ENCODE measurements around the gene COL18A1. TPM values are rescaled to one million over a fixed set of nuclear protein-coding genes. Genes with fewer than 3 reads are reported as not detected.

The COL18A1 gene
- total and polyA plus RNA-seq, 10 donors, result 35.0 to 208 (median 86.4) TPM

DNA sequence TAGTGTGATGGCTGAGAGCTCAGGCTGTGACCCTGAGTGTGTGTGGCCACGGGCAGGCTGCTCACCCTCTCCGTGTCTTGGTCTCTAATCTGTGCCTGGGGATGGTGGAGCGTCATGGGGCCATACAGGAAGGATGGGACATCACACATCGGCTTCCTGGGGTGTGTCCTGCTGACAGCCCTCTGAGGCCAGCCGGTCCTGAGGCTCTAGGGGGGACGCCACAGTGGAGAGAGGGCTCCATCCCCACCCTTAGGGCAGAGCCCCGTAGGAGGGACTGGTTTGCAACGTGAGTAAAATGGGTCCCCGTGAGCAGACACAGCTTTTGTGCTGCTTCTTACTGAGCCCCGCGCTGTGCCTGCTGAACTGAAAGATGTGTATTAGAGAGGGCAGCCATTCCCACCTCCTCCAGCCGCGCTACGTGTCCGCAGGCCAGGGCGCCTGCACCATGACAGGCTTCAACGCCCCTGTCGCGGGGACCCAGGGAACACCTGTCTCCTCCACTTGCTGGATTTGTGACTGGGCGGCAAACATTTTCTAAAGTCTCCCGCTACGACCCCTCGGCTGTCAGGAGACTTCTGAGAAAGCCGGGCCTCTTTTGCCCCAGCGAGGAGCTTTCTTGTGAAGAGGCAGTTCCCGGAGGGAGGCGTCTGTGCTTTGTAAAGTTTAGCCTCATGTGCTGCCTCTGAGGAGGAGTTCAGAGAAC is 8.1 kb downstream of the COL18A1 start:
- no peaks in the 10 kb centered on the region for H3K36me3 ChIP-seq
- peak overlapping the region; percentile 15 to 83 (median 74) for H3K27ac ChIP-seq
- H3K4me1 ChIP-seq, result peaks cover 0 to 50% (median 18%) of the 10 kb centered on the region in 6 donors

DNA sequence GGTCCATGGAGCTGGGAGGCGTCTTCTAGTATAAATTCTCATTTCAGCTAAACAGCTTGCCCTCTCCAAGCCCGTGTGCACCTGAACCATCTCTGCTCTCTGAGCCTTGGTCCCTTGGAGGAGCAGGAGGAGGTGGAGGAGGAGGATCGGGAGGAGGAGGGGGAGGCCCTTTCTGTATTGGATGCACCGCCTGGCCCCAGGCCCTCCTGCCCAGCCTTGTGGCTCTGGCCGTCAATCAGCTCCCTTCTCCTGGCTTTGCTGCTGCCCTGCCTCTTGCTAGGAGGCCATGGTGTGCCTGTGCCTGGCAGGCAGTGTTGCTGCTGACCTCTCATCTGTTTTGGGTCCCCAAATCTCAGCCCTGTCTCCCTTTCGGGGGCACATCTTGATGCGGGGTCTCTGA is 9.0 kb downstream of the COL18A1 start:
- peak; percentile 56 for DNase-seq
- Histone ChIP-seq H3K36me3 (no peaks in the 10 kb centered on the region), H3K27ac (peak overlapping the region in 4 of 8 donors; percentile 72 to 83 (median 82)), H3K4me1 (peaks cover 0 to 50% (median 20%) of the 10 kb centered on the region in 6 donors), H3K27me3 (replicated peaks in 1 of 7) (peaks cover 0 to 20% (median 0%) of the 10 kb centered on the region in 7 donors), H3K4me3 (no peak overlapping the region), H3K9me3 (no peaks in the 10 kb centered on the region)
- 77 to 86% (median 81%) methylated on average over 7 of the region's 7 CpGs for WGBS, 5 donors
- intact Hi-C loops (cut with DNase I; ENCODE audit: low total_unique reads), result no loop called here
- TF ChIP-seq POLR2A (IDR thresholded peaks at IDR 0.05), result no peak
- TF ChIP-seq, protein P1, sequence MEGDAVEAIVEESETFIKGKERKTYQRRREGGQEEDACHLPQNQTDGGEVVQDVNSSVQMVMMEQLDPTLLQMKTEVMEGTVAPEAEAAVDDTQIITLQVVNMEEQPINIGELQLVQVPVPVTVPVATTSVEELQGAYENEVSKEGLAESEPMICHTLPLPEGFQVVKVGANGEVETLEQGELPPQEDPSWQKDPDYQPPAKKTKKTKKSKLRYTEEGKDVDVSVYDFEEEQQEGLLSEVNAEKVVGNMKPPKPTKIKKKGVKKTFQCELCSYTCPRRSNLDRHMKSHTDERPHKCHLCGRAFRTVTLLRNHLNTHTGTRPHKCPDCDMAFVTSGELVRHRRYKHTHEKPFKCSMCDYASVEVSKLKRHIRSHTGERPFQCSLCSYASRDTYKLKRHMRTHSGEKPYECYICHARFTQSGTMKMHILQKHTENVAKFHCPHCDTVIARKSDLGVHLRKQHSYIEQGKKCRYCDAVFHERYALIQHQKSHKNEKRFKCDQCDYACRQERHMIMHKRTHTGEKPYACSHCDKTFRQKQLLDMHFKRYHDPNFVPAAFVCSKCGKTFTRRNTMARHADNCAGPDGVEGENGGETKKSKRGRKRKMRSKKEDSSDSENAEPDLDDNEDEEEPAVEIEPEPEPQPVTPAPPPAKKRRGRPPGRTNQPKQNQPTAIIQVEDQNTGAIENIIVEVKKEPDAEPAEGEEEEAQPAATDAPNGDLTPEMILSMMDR (IDR thresholded peaks at IDR 0.05 in 8 of 11, conservative IDR thresholded peaks at IDR 0.05 in 3 of 11), result no peak
- no peak for TF ChIP-seq POLR2AphosphoS5 (IDR thresholded peaks at IDR 0.05)

More for the DNA sequence above, 8.1 kb downstream of the COL18A1 start:
- WGBS, 5 donors, result 59 to 73% (median 66%) methylated on average over 23 to 27 of the region's 27 CpGs
- DNase-seq, result peak; percentile 72
- TF ChIP-seq POLR2A (IDR thresholded peaks at IDR 0.05) (no peak), POLR2AphosphoS5 (IDR thresholded peaks at IDR 0.05) (peak; percentile 16 to 33 (median 20))
- Histone ChIP-seq H3K9me3 (no peaks in the 10 kb centered on the region), H3K4me3 (no peak overlapping the region), H3K27me3 (replicated peaks in 1 of 7) (peaks cover 0 to 27% (median 0%) of the 10 kb centered on the region in 7 donors)
- intact Hi-C loops (cut with DNase I; ENCODE audit: low total_unique reads), result no loop called here

DNA sequence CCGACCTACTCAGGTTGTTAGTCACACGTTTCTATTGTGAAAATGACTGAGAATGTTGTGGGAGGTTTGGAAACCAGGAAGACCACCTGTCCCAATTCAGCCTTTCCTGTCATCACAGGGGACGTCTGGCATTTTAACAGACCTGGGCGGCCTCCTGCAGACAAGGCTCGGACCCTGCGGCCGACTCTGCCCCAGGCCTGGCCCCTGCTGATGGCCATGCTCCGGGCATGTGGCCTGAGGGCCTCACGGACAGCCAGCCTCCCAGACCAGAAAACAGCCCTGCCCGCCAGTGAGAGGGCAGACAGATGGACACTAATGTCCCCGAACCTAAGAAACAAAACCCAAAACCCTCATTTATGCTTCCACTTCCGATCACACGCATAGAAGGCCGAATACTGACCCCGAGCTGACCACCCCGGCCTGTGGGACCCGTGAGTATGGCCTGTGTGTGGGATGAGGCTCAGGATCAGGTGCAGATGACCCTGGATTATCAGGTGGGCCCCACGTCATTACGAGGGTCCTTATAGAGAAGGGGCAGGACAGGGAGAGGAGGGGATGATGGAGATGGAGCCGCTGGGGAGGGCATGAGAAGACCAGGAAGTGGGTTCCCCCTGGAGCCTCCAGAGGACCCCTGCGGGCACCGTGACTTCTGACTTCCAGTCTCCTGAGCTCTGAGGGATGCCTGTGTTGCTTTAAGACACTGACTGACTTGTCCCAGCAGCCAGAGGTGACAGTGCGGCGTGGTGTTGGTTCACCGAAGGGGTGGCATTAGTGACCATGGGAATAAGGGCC is 9.6 kb downstream of the COL18A1 start:
- Histone ChIP-seq H3K27ac (peak overlapping the region in 3 of 8 donors; percentile 81 to 83 (median 82)), H3K36me3 (no peaks in the 10 kb centered on the region), H3K27me3 (replicated peaks in 1 of 7) (peaks cover 0 to 13% (median 0%) of the 10 kb centered on the region in 7 donors), H3K9me3 (no peaks in the 10 kb centered on the region), H3K4me3 (no peak overlapping the region), H3K4me1 (peaks cover 0 to 46% (median 20%) of the 10 kb centered on the region in 6 donors)
- intact Hi-C loops (cut with DNase I; ENCODE audit: low total_unique reads), result no loop called here
- DNase-seq, result peak; percentile 54
- 80 to 90% (median 87%) methylated on average over 21 to 25 of the region's 25 CpGs for WGBS, 5 donors
- TF ChIP-seq, protein P1 (IDR thresholded peaks at IDR 0.05 in 8 of 11, conservative IDR thresholded peaks at IDR 0.05 in 3 of 11), result no peak
- no peak for TF ChIP-seq POLR2A (IDR thresholded peaks at IDR 0.05)
- no peak for TF ChIP-seq POLR2AphosphoS5 (IDR thresholded peaks at IDR 0.05)

DNA sequence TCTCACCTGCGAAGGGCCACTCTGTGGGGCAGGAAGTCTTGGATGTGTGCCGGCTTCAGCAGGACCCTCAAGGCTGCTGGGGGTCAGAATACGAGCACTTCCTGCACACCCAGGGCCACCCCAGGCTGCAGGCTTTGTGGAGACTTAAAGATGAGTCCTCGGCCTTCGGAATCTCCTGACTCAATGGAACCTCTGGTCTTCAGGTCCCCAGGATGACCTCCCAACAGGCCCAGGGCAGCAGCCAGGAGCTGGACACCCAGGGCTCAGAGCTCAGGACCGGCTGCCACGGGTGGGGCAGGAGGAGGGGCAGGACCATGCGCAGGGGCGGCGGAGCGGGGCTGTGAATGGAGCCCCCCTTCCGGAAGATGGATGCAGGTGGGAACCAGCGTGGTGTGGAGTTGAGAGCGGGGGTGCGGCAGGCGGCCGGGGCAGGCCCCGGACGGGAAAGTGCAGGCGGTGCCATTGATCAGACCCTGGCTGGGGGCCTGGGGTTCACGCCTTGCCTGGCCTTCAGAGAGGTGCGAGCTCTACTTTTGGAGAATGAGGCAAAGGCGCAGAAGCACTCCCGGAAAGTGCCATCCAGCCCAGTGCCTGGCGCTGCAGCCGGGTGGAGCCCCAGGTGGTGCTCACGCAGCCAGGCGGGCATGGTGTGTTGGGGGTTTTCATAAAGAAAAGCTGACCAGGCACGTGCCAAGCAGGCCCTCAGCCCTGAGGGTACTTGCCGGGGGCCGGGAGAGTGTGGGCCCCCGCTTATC is 10.4 kb downstream of the COL18A1 start:
- Histone ChIP-seq H3K27me3 (replicated peaks in 1 of 7) (peaks cover 0 to 5% (median 0%) of the 10 kb centered on the region in 7 donors), H3K4me3 (no peak overlapping the region), H3K36me3 (no peaks in the 10 kb centered on the region), H3K4me1 (peaks cover 0 to 41% (median 20%) of the 10 kb centered on the region in 6 donors), H3K9me3 (no peaks in the 10 kb centered on the region), H3K27ac (no peak overlapping the region)
- 88 to 97% (median 88%) methylated on average over 24 to 32 of the region's 32 CpGs for WGBS, 5 donors
- intact Hi-C loops (cut with DNase I; ENCODE audit: low total_unique reads), result no loop called here
- TF ChIP-seq, protein P1 (IDR thresholded peaks at IDR 0.05 in 8 of 11, conservative IDR thresholded peaks at IDR 0.05 in 3 of 11), result no peak
- TF ChIP-seq POLR2AphosphoS5 (IDR thresholded peaks at IDR 0.05) (no peak), POLR2A (IDR thresholded peaks at IDR 0.05) (no peak)
- peak; percentile 61 for DNase-seq

Measured in spleen (tissue), 11 donors.